ENCODE measurements around the gene KIF5A. TPM values are rescaled to one million over a fixed set of nuclear protein-coding genes. Genes with fewer than 3 reads are reported as not detected.

The KIF5A gene
- total RNA-seq, 4 donors from 2014 or later: 0.08 to 1.2 (median 0.23) TPM

DNA sequence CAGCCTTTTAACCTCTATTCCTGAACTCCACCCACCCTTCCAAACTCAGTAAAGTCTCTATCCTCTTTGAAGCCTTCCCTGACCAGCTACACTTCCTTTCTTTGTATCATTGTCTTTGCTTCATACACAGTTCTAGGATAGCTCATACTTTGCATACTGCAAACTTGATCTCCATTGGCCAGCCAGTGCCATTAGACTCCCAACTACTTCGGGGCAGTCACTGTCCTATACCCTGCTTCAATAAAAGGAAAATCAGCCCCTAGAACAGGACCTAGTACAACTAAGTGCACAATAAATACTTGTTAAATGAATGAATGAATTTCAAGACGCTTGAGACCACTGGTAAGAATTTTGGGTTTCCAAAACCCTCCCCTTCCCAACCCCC, 40.6 kb downstream of the KIF5A start:
- DNase-seq (ENCODE audit: low spot score in 2 of 2): no peak
- TF ChIP-seq, protein P1, sequence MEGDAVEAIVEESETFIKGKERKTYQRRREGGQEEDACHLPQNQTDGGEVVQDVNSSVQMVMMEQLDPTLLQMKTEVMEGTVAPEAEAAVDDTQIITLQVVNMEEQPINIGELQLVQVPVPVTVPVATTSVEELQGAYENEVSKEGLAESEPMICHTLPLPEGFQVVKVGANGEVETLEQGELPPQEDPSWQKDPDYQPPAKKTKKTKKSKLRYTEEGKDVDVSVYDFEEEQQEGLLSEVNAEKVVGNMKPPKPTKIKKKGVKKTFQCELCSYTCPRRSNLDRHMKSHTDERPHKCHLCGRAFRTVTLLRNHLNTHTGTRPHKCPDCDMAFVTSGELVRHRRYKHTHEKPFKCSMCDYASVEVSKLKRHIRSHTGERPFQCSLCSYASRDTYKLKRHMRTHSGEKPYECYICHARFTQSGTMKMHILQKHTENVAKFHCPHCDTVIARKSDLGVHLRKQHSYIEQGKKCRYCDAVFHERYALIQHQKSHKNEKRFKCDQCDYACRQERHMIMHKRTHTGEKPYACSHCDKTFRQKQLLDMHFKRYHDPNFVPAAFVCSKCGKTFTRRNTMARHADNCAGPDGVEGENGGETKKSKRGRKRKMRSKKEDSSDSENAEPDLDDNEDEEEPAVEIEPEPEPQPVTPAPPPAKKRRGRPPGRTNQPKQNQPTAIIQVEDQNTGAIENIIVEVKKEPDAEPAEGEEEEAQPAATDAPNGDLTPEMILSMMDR (IDR thresholded peaks at IDR 0.05): no peak
- TF ChIP-seq POLR2A (IDR thresholded peaks at IDR 0.05): no peak
- peak overlapping the region; percentile 91 for H3K4me3 ChIP-seq (ENCODE audit: low read depth, poor library complexity, severe bottlenecking)
- 15 to 23% methylated on average over 2 of the region's 2 CpGs for WGBS, 2 donors
- intact Hi-C loops (cut with DNase I; ENCODE audit: low total_unique reads): no loop called here

DNA sequence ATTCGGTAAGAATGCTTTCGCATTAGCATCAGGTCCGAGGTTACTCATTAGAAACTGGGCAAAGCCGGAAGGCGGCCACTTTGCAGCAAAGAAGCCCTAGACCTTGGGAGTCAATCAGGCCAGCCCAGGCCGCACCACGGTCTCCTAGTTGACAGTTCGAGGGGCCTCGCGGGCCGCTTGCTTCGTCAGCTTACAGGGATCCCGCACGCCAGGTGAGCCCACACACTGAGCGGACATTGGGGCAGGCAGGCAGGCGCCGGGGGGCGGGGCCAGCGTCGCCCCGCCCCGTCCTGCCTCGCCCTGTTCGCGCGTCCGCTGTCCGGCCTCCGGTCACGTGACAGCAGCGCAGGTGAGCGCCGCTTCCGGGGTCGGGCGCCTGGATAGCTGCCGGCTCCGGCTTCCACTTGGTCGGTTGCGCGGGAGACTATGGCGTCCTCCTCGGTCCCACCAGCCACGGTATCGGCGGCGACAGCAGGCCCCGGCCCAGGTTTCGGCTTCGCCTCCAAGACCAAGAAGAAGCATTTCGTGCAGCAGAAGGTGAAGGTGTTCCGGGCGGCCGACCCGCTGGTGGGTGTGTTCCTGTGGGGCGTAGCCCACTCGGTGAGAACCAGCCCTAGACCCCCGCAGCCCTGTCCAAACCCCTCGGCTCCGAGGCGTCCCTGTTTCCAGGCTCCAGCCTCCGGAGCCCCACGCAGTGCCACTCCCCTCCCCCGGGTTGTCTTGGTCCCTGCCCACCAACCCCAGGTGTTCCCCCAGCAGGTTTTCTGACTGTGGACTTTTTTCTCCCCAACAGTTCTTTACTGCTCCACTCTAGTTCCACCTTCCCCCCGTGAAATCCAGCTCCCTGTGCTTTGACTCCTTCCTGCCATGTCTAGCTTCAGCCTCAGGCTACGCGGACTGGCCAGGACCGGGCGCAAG, 41.3 kb downstream of the KIF5A start, which contains the start of gene PIP4K2C:
TSS of gene PIP4K2C (plus strand) at position 329 of the 918 bp plus-strand sequence. CDS start at position 427, 98 bp downstream.
- H3K4me3 ChIP-seq (ENCODE audit: low read depth, poor library complexity, severe bottlenecking): peak within 1 kb of the TSS; percentile 91
- TF ChIP-seq, protein P1 (IDR thresholded peaks at IDR 0.05): no peak
- TF ChIP-seq POLR2A (IDR thresholded peaks at IDR 0.05): no peak
- 1 to 2% methylated on average over 42 to 45 of the region's 69 CpGs for WGBS, 2 donors
- DNase-seq (ENCODE audit: low spot score in 2 of 2): peak; percentile 58 to 95
- intact Hi-C loops (cut with DNase I; ENCODE audit: low total_unique reads): no loop called here

DNA sequence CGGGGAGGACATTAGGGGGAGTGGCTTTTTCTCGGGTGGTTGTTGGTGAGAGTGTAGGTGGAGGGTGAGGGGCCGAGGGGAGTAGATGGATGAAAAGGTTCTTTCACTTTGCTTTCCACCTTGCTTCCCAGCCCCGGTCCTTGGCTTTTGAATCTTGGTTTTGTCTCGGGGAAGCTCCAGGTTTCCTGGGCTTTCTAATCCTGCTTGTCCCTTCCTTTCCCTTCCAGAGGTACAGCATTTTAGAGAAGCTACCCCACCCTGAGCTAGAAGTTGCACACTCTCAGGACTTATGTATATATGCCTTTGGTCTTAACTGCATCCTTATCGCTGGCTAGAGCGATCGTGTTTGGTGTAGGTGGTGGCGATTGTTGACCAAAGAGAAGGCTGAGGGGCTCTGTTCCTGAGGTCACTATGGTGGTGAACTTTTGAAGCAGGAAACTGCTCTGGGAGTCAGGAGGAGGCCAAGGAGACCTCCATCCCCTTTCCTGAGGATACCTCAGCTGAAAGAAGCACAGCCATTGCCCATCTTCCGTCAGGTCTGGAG, 42.0 kb downstream of the KIF5A start:
- TF ChIP-seq POLR2A (IDR thresholded peaks at IDR 0.05): no peak
- TF ChIP-seq, protein P1 (IDR thresholded peaks at IDR 0.05): no peak
- intact Hi-C loops (cut with DNase I; ENCODE audit: low total_unique reads): no loop called here
- 43 to 44% methylated on average over 10 of the region's 10 CpGs for WGBS, 2 donors
- no peak for DNase-seq (ENCODE audit: low spot score in 2 of 2)
- peak overlapping the region; percentile 91 for H3K4me3 ChIP-seq (ENCODE audit: low read depth, poor library complexity, severe bottlenecking)

DNA sequence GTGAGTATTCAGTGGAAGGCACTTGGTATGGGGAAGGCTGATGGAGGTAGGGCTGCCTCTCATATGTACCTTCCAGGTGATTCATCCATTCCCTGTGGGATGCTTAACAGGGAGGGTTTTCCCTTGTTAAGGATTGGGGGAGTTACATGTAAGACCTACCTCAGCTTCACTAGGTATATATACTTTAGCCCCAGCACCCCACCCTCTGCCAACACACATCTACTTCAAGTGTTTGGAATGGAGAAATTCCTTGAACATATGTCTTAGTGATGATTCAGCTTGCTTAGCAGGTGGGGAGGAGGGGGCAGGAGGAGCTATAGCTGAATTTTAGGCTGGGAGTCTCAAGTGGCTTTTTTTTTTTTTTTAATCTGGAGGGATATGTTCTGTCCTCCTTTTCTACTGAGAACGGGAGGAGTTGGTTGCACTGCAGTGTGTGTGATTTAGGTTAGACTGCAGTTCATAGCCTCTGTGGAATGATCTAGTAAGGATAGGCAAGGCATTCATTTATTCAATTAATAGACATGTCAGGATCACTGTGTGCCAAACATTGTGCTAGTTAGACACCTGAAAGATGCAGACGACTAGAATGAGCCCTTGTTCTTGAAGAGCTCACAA, 42.8 kb downstream of the KIF5A start:
- WGBS, 2 donors: 58 to 64% methylated on average over 2 of the region's 2 CpGs
- no peak for DNase-seq (ENCODE audit: low spot score in 2 of 2)
- TF ChIP-seq, protein P1 (IDR thresholded peaks at IDR 0.05): no peak
- no peak for TF ChIP-seq POLR2A (IDR thresholded peaks at IDR 0.05)
- no peak overlapping the region for H3K4me3 ChIP-seq (ENCODE audit: low read depth, poor library complexity, severe bottlenecking)
- intact Hi-C loops (cut with DNase I; ENCODE audit: low total_unique reads): no loop called here

DNA sequence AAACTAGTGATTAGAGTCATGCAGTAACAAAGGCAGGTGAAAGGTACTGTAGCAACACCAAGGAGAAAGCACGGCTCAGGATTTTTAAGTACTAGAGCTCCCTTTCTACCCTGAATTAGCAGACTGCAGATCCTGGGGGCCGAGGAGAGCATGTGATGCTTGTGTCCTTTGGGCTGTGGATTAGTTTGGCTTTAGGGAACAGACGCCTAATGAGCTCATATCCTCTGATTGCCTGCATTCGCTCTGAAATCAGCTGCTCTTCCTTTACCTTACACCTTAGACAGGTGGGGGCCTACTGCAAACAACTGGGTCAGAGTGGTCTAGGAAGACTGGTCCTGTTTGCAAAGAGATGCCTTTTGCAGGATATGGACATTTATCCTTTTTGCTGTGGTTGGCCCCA, 43.3 kb downstream of the KIF5A start:
- intact Hi-C loops (cut with DNase I; ENCODE audit: low total_unique reads): no loop called here
- no peak overlapping the region for H3K4me3 ChIP-seq (ENCODE audit: low read depth, poor library complexity, severe bottlenecking)
- DNase-seq (ENCODE audit: low spot score in 2 of 2): no peak
- TF ChIP-seq, protein P1 (IDR thresholded peaks at IDR 0.05): no peak
- TF ChIP-seq POLR2A (IDR thresholded peaks at IDR 0.05): no peak
- 75 to 87% methylated on average over 4 of the region's 4 CpGs for WGBS, 2 donors

All from lower leg skin (tissue), 4 donors.